NCI-H2196 (cell line): ENCODE results near the gene PLEKHM3.
A peak's percentile ranks its signal among the peaks of the same experiment; 100 is the strongest.
"Not testable (repeated sequence)": the region's sequence is repeated elsewhere in the genome, so short reads cannot be mapped to it uniquely, and the experiment has no call there.

ENCODE experiments used
- DNase-seq: peaks from one replicate; lab custom pipeline; 2025; ENCODE audit not compliant: unreplicated experiment; lab: John Stamatoyannopoulos, UW

The PLEKHM3 gene

DNA sequence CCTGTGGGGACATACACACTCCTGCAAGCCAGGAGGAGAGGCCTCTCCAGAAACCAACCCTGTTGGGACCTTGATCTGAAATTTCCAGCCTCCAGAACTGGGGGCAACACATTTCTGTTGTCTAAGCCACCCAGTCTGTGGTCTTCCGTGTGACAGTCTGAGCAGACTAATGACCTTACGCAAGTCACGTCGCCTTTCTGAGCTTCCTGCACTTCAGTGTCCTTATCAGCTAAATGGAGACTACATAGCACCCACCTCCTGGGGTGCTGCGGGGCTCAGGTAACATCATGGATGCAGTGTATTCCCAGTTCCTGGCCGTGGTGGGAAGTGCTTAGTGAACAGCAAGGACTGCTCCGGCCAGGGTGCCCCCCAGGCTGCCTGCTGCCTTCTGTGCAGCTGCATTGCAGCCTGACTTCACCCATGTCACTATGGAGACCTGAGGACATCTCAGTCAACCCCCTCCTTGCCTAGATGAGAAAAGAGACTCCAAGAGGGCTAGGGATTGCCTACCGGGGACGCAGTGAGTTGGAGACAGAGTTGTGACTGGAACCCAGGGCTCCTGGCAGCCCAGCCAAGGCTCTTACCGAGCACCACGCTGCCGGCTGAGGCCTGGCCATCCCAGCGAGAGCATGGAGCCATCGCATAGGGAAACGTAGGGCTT is 194.4 kb downstream of the PLEKHM3 start:
- no peak for DNase-seq

DNA sequence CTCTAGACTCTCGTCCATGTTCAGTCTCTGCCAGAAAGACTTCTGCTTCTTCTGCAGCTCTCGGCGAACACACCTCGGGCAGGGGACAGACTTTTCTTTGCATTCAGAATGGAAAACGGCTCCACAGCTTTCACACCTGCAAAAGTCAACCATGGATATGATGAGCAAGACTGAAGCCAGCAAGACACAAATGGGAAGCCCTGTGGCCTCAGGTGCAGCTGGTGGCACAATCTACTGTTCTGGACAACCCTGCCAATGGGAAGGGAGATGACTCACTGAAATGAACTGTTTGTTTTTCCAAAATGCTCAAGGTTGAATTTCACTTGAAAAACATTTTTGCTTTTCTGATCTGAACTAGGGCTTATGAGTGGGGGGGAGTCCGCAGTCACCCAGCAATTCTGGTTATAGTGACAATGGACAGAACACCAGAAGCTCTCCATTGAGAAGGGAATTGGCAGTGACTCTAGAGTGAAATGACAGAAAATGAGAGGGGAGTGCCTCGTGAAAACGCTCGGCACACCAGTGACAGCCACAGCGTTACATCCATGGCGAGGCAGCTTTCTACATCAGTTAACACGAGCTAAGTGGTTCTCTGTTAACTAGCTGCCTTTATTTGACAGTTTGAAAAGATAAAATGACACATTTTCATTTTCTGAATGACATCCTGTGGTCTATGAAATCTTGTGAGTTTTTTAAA is 196.8 kb downstream of the PLEKHM3 start:
- peak; percentile 63 for DNase-seq

GRCh38 chr2:207825978-207826377 is 199.3 kb downstream of the PLEKHM3 start:
- no peak for DNase-seq

- no peak for DNase-seq
These were observed 200.0 kb downstream of the PLEKHM3 start for GRCh38 chr2:207825045-207825954.

- DNase-seq, result no peak
These were observed 201.5 kb downstream of the PLEKHM3 start for GRCh38 chr2:207823865-207824264.

DNA sequence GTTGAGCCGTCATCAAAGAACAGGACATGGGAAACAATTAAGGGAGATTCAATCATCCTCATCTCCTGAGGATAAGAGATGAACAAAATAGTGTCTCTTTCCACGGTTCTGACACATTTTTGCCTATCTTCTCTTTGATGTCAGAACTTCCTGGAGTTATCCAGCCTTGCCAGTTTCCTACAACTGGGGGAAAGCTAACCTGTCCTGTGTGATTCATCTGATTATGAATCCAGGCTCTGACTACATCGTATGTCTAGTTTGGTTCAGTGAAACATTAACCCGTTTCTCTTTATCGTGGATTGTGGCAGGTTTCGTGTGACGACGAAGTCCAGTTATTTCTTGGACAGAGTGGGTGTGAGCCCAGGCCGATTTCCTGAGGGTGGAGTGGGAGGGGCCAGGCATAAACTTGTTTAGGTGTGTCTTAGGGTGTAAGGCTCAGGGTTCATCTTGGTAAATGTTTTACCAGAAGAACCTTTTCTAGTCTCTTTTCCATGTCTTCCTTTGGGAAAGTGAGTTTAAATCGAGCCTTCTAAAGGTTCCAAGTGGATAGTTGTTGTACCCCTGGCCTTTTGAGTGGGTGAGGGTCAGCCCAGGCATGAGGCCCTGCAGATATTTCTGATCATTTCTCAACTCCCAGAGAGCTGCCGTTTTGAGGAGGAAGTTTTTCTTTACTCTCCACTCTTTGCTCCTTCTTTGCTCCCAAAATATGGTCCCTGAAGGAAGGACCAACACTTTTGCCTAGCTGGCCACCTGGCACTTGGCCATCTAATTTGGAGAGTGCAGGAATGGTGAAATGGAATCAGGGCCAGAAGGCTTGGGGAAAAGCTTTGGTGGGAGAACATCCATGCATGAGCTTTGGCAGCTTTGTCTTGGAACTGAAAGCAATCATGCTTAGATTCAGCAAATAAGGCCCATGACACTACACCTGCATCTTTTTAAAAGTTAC is 205.2 kb downstream of the PLEKHM3 start:
- DNase-seq, result no peak

DNA sequence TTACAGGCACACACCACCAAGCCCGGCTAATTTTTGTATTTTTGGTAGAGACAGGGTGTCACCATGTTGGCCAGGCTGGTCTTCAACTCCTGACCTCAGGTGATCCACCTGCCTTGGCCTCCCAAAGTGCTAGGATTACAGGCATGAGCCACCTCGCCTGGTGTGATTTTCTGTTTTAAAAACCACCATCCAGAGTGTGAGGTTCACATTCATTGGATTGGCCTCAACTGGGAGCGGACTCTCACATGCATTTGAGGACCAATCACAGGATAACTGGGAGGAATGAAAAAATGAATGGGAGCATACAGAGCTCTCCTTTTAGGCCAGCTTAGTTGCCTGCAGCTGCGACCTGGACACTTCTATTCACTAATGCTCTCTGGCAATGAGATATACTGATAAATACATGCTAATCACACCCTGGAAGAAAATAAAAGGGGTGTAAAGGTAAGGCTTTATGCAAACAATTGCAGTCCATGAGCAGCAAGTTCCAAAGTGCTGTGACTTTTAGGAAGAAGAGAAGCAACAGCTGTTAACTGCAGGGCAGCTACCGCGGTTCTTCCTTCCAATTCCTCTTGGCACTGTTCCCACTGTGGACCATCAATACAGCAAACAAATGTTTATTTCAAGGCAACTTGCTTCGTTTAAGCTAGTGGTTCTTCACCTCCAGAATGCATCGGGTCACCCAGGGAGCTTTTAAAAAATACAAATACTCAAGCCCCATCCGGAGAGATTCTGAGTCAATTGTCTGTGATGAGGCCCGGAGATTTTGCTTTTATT is 206.1 kb downstream of the PLEKHM3 start:
- no peak for DNase-seq

- DNase-seq, result no peak
These were observed 208.8 kb downstream of the PLEKHM3 start for GRCh38 chr2:207816546-207816945.

- no peak for DNase-seq
These were observed 210.1 kb downstream of the PLEKHM3 start for GRCh38 chr2:207815254-207815653.

- DNase-seq, result no peak
These were observed 211.4 kb downstream of the PLEKHM3 start for GRCh38 chr2:207813942-207814341.

DNA sequence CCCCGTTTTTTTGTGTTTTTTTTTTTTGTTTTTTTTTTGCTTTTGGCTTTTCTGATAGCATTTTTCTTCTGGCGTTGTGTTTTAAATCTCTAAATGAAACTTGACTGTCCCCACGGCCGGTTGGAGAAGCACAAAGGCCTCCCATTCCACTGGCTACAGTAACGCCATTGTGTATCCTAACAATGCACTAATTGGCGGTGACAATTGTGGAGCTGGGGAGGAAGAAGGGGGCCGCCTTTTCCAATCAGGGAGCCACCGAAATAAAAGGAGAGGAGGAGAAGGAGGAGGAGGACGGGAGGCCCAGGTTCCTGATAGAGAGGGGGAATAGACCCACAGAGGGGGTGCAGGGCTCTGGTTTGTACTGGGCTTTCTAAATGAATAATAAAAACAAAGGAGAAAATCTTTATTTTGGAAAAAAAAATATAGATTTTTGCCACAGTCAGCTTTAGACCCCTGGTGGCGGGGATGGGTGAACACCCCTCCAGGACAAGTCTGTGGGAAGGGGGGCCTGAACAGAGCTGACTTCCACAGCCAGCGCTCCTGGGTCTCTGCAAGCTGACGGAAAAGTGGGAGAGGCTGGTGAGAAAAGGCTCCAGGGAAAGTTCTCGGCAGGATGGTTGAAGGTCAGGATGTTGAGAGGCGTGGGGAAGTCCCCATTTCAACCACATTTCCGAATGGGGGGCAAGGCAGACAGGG is 212.0 kb downstream of the PLEKHM3 start:
- DNase-seq, result no peak

- no peak for DNase-seq
These were observed 212.6 kb downstream of the PLEKHM3 start for GRCh38 chr2:207812726-207813080.

GRCh38 chr2:207812058-207812725 is 213.1 kb downstream of the PLEKHM3 start:
- DNase-seq, result no peak

DNA sequence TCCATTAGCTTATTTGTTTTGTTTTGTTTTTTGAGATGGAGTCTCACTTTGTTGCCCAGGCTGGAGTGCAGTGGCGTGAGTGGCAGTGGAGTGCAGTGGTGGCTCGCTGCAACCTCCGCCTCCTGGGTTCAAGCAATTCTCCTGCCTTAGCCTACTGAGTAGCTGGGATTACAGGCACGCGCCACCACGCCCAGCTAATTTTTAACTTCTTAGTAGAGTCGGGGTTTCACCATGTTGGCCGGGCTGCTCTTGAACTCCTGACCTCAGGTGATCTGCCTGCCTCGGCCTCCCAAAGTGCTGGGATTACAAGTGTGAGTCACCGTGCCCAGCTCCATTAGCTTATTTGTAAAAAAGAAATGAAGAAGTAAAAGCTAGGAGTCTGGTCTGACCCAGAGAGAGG is 213.7 kb downstream of the PLEKHM3 start:
- not testable (repeated sequence) for DNase-seq

GRCh38 chr2:207810200-207810788 is 215.0 kb downstream of the PLEKHM3 start:
- no peak for DNase-seq

GRCh38 chr2:207808119-207808518 is 217.2 kb downstream of the PLEKHM3 start:
- DNase-seq, result no peak

- DNase-seq, result no peak
These were observed 217.8 kb downstream of the PLEKHM3 start for GRCh38 chr2:207807516-207807915.

GRCh38 chr2:207805566-207806226 is 219.6 kb downstream of the PLEKHM3 start:
- no peak for DNase-seq
